GM03348 (cell line): ENCODE data around the gene RABAC1.

ENCODE experiments used
- DNase-seq: peaks from one replicate; pipeline ENCODE4 v3.0.0; 2012; ENCODE audit warnings: low spot score

The RABAC1 gene

GRCh38 chr19:41928754-41929535 lies 30.2 kb downstream of the RABAC1 start:
- no peak for DNase-seq

DNA sequence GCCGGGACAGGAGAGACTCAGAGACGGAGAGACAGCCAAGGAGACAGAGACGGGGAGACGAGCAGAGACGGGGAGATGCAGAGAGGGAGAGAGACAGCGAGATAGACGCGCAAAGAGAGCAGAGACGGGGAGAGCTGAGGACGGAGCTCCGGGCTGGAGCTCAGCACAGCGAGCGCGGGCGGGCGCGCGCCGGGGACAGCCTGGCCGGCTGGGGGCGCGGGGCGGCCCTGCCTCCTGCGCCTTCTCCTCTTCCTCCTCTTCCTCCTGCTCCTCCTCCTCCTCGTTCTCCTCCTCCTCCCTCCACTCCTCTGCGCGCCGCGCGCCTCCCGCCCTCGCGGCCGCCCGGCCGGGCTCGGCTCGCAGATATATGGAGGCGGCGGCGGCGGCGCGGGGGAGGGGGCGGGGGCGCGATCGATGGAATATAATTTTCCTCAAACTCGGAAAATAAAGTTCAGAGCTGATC lies 30.9 kb downstream of the RABAC1 start, which contains the start of gene ERFL:
TSS of gene ERFL (minus strand) at position 229 of the 463 bp plus-strand sequence. CDS start 15,530 bp downstream, outside the sequence.
- peak; percentile 61 for DNase-seq

DNA sequence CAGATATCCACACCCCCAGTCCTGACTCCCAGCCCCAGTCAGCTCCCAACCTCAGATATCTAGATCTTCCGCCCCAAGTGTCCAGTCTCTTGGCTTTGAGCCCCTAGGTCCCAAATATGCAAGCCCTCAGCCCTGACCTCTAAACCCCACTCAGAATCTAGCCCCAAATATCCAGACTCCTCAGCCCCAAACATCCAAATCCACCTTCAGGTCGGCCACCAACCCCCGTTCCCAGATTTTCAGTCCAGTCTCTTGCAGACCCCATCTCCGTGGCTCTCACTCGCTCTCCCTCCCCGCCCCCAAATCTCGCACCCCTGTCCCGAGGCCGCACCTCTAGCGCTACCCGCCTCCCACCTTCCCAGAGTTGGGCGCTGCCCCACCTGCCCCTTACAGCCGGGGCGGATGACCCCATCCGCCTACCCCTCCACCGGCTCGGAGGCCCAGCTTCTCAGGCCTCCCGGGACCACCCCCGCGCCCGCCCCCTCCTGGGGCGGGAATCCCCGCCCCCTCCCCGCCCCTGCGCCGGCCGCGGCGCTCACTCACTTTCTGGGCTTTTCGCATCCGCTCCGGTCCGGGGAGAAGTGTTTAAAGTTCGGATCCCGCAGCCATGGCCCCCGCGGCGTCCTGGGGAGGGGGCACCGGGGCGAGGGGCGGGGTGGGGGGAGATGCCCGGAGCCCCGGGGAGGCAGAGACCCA lies 31.5 kb downstream of the RABAC1 start:
- DNase-seq, result peak; percentile 53

- DNase-seq, result no peak
Measured at GRCh38 chr19:41926763-41927496, 32.2 kb downstream of the RABAC1 start.

- DNase-seq, result no peak
Measured at GRCh38 chr19:41926028-41926762, 32.9 kb downstream of the RABAC1 start.

DNA sequence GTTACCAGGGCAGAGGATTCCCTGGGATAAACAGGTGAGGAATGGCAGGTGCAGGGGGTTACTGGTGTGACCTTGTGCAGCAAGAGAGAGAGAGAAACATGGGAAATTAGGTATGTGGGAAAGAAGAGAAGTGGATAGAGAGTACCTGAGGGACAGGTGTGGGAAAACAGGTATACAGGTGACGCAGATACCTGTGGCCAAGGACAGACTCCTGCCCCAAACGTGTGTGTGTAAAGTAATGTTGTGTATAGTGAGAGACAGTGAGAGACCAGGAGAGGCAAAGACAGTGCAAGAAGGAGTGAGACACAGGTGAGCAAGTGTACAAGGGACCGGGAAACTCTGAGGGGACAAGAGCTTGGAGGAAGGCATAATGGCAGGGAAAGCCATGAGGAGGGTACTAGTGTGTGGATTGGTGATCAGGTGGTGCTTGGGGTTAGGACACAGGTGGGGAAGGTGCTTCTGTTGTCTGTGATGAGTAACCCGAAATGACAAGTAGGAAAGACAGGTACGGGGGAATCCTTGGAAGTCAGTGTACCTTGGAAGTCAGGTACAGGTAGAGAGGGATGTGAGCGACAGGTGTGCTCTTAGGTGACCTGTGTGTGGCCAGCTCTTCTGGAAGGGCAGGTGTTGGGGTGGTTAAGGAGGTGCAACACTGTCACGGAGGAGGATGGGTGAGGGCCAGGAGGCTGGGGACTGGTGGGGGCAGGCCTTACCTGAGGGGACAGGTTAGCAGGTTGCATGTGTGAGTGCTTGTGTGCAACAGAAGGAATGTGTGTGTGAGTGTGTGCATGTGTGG lies 33.7 kb downstream of the RABAC1 start:
- no peak for DNase-seq

DNA sequence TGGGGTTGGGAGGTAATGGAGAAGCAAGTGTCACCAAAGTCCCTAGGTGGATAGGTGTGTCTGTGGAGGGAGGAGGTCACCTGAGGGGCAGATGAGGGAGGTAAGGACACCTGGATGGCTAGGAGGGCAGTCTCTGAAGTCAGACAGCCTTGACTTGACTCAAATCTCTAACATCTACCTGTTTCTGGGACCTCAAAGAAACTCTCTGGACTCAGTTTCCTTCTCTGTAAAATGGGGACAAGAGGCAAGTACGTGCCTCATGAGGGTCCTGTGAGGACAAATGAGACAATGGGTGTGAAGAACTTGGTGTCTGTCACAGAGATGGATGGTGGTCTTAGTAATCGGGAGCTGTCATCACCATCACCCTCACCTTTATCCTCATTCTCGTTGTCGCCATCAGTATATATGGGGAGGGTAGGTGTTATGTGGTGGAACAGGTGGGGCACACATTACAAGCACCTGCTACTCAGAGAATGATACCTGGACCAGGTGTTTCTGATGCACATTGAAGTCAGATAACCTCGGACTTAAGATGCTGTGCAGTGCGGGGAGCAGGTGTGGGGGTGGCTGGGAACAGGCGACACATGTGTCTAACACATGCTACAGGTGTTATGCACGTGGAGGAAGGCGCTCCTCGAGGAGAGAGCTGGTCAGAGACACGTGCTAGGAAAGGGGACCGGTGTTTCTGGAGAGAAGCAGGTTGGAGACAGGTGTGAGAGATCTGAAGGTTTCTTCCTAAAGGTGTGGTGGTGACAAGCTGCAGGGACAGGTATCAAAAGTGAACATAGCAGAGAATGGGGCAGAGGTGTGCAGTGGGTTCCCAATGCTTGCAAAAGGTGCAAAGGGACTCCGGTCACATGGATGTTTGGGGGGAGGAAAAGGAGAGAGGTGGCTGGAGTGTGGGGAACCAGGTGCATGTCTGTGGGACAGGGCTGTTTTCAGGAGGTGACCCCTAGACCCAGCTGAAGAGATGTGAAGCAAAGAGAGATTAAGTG lies 34.7 kb downstream of the RABAC1 start:
- DNase-seq, result no peak

GRCh38 chr19:41923045-41923788 lies 35.9 kb downstream of the RABAC1 start:
- DNase-seq, result no peak

DNA sequence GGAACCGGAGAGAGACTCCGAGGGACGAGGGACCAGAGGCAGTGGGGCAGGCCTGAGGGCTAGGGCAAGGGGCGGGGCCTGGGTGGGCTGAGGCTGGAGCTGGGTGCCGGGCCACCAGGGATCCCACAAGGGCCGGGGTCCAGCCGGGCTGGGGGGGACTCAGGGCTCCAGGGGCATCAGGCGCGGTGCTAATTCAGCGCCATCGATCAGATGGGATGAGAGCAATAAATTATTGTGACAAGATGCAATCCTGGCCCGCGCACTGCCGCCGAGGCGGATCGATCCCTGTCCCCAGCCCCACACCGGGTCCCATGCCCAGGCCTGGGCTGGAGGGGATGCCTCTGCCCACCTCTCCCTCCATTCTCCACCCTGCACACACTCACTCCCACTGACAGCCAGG lies 36.5 kb downstream of the RABAC1 start:
- no peak for DNase-seq

DNA sequence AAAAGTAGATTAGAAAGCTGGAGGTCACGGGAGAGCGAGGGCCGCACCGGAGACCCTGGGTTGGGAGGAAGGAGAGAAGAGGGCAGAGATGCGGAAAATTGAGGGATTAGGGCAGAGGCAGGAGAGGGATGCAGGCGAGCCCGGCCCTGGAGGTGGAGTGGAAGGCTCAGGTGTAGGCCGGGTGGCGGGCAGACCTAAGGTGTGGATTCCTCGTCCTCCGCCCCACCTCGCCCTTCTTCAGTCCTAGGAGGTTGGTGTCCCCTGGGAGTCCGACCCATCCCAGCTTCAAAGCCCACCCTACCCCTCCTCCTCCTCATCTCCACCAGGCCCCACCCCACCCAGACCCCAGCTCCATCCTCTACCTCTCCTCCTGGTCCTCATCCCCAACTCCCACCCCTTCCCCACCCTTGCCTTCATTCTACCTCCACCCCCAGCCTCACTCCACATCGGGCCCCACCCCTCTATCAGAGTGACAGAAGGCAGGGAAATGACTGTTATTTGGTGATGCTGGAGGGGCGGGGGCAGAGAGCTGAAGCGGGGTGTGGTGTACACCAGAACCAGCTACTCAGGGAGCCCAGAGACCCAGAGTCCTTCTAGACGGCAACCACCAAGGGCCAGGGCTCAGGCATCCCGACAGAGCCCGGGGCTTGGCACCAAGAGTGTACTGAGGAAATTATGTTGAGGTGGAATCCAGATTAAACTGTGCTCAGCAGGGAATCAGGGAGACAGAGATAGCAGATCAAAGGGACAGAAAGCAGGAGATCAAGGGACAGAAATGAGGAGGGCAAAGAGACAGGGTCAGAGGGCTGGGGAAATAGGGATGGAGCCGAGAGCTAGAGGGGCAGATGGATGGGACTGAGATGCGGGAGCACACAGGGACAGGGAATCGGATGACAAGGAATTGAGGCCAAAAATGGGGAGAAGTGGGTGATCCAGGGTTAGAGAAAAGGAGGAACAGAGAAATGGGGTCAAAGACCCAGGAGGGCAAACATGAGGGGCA lies 37.2 kb downstream of the RABAC1 start:
- DNase-seq, result no peak

DNA sequence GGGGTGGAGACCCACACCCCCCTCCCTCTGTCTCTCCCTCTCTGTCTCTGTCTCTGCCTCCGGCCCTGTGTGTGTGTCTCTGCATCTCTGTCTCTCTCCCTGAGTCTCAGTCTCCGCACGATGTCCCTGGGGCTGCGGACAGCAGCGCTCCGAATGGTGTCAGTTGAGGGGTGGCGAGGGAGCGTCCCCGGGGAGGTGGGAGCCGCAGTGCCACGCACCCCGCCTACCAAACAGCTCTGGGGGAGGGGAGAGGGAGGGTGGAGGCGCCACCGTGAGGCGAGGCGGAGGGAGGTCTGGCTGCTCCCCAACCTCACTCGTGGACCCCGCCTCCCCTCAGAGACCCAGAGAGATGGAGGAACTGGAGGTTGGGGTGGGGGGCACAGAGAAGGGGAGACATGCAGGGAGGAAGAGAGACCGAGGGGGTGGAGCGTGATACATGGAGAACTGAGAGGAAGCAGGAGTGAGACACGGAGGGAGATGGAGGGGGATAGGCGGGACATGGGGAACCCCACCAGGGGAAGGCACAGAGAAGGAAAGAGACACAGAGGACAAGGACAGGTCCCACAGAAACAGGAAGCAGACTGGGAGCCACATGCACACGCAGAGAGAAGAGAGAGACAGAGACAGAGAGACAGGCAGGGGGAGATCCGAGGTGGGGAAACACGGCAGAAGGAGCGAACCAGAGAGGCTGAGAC lies 38.1 kb downstream of the RABAC1 start:
- DNase-seq, result no peak

DNA sequence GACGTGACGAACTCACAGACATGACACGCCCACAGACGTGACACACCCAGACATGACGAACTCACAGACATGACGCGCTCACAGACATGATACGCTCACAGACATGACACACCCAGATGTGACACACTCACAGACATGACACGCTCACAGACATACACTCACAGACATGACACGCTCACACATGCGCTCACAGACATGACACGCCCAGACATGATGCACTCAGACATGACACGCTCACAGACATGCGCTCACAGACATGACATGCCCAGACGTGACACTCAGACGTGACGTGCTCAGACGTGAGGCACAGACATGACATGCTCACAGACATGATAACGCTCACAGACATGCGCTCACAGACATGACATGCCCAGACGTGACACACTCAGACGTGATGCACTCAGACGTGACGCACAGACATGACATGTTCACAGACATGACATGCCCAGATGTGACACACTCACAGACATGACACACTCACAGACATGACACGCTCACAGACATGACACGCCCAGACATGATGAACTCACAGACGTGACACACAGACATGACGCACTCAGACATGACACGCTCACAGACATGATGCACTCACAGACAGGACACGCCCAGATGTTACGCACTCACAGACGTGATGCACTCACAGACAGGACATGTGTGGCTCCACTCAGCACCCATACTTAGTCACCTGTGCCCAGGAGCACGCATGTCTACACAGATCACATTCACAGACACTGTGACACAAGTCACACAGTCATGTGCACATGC lies 39.0 kb downstream of the RABAC1 start:
- DNase-seq, result no peak

GRCh38 chr19:41918653-41919244 lies 40.4 kb downstream of the RABAC1 start:
- no peak for DNase-seq

DNA sequence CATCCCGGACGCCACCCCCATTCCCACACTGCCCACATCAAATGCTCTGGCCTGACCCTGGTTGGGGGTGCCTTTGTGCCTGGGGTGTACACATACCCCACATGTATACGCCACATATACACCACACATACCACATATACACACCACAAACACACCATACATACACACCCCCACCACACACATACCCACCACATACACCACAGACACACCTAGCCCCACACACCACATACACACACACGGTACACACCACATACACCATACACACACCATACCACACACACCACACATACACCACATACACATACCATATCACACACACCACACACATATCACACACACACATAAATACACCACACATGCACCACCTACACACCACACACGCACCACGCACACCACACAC lies 41.0 kb downstream of the RABAC1 start:
- no peak for DNase-seq

DNA sequence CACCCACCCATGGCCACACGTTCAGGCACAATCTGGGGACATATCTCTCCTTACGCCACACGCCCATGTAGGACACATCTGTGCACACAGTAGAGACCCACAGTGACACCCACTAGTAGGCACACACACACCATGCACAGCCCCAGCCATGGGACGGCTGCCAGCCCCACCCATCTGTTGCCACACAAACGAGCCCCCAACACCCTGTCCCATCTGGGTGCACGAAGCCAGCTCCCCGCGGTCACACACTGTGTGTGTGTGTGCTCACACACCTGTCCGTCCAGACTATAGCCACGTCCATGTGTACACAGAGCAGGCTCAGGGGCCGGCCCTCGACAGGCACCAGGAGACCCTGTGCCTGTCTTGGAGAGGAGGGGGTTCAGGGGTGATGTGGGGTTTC lies 41.4 kb downstream of the RABAC1 start:
- no peak for DNase-seq

DNA sequence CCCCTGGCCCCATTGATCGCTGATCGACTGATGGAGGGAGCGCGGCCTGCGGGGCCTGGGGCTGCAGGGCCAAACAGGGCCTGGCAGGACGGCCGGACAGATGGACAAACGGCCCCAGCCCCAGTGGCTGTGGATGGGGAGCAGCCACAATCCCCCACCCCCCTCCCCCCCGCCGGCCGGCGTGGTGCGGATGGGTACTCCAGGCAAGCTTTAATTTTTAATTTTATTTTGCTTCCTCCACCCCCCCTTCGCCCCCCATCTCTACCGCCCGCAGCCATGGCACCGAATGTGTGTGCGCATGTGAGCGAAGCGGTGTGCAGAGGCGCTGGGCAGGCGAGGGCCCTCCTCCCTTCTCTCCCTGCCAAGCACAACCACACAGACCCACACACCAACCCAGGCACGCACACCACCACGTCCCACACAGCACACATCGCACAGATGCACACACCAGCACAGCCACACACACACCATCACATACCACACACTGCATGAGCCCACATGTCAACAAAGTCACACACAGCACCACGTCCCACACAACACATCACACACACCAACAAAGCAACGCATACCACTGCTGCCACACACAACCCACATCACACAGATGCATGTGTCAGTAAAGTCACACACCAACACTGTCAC lies 43.2 kb downstream of the RABAC1 start:
- DNase-seq, result no peak
